Adrenal gland (tissue), 5 donors: ENCODE results near the gene B4GAT1.

Source experiments
- CTCF ChIP-seq, 6 experiments: fragments of 450-650 bp in 4 of 6; fragments of 200-600 bp in 2 of 6; sonication (generic) in 1 of 6; IDR thresholded peaks; 1 replicate in 5 of 6; 2 replicates in 1 of 6; pipeline versions ENCODE4 v1.5.1 to v1.8.0; 2016 to 2021; ENCODE audit warnings: antibody characterized with exemption in 6 of 6, mild to moderate bottlenecking in 2 of 6, moderate library complexity in 1 of 6
- POLR2A ChIP-seq, 2 donors: fragments of 450-650 bp; IDR thresholded peaks; one replicate each; pipeline ENCODE4 v1.6.1; 2017; ENCODE audit warnings: antibody characterized with exemption in 2 of 2, mild to moderate bottlenecking in 2 of 2, moderate library complexity in 1 of 2
- donor health status: DM: no; HTN: no; CAD: no.

GRCh38 chr11:66311965-66312548 is 35.4 kb downstream of the B4GAT1 start:
- TF ChIP-seq CTCF (IDR thresholded peaks at IDR 0.05) (peak; percentile 34 to 97 (median 90)), POLR2A (IDR thresholded peaks at IDR 0.05) (peak in 1 of 2 donors; percentile 57)
